HCT116 (cell line): ENCODE data around the gene RFPL2. TPM values are rescaled to one million over a fixed set of nuclear protein-coding genes. Genes with fewer than 3 reads are reported as not detected.

Experiments used
- ATAC-seq: fragments of 200-7000 bp; cut with Tn5 transposase; 2 replicates; pipeline ENCODE4 v1.9.1; 2020; ENCODE audit warnings: mild to moderate bottlenecking, moderate library complexity
- BruUV-seq: library from RNA; stranded (reverse); fragments of 400-500 nt; replicated peaks from 2 replicates; lab custom pipeline; 2021; lab: Mats Ljungman, UMichigan
- CTCF ChIA-PET: fragments of 300-600 bp; sonication (Branson Sonifier 250); formaldehyde crosslinking; loops from one replicate; lab custom pipeline; 2021; ENCODE audit warnings: antibody characterized with exemption; lab: Charles Lee
- POLR2A ChIA-PET: fragments of 300-600, 350-600 bp; sonication (Branson Sonifier 250); formaldehyde crosslinking; loops from one replicate; lab custom pipeline; 2021; ENCODE audit warnings: antibody characterized with exemption; lab: Charles Lee
- RAD21 ChIA-PET, 2 experiments: fragments of 300-600 bp; sonication (Branson Sonifier 250); formaldehyde crosslinking; loops; one replicate each; lab custom pipeline; 2023; ENCODE audit warnings: low total read pairs in 2 of 2; ENCODE audit not compliant: uncharacterized antibody in 2 of 2, unreplicated experiment in 2 of 2, low non-redundant PET in 1 of 2; lab: Charles Lee
- DNase-seq: peaks from one replicate; pipeline ENCODE4 v3.0.0-alpha.2; 2010; ENCODE audit warnings: low read depth, low spot score
- H2AFZ ChIP-seq: fragments of 200-600 bp; shearing (Covaris generic), sonication (generic); 2 replicates; pipeline ENCODE4 v1.6.1; 2017; ENCODE audit warnings: low read depth, mixed run types, mixed read lengths, antibody characterized with exemption, low read length; ENCODE audit not compliant: poor library complexity, severe bottlenecking
- H3K27ac ChIP-seq: 2 replicates; pipeline ENCODE4 v1.5.1; 2012; ENCODE audit warnings: low read depth, low read length
- H3K27me3 ChIP-seq: fragments of 200-600 bp; sonication (generic); 2 replicates; pipeline ENCODE4 v1.6.1; 2016; ENCODE audit warnings: mixed run types, low read length, mixed read lengths; ENCODE audit not compliant: insufficient read depth
- H3K36me3 ChIP-seq, 2 experiments: fragments of 200-500 bp in 1 of 2; fragments of 200-600 bp in 1 of 2; sonication (Bioruptor generic) in 1 of 2; sonication (generic) in 1 of 2; 2 replicates each; pipeline versions ENCODE4 v1.5.1 to v1.6.1; 2014 to 2016; ENCODE audit warnings: low read length in 2 of 2, inconsistent platforms in 1 of 2, mixed read lengths in 1 of 2, mixed run types in 1 of 2; ENCODE audit not compliant: insufficient read depth in 2 of 2, control insufficient read depth in 1 of 2
- H3K4me1 ChIP-seq, 2 experiments: fragments of 200-600 bp in 1 of 2; sonication (generic) in 1 of 2; 2 replicates each; pipeline versions ENCODE4 v1.5.1 to v1.6.1; 2012 to 2017; ENCODE audit warnings: low read length in 2 of 2, inconsistent platforms in 1 of 2, mild to moderate bottlenecking in 1 of 2, mixed read lengths in 1 of 2, mixed run types in 1 of 2, moderate library complexity in 1 of 2; ENCODE audit not compliant: insufficient read depth in 2 of 2, control insufficient read depth in 1 of 2
- H3K4me2 ChIP-seq: fragments of 200-600 bp; sonication (generic); 2 replicates; pipeline ENCODE4 v1.6.1; 2017; ENCODE audit warnings: mixed run types, low read length, mixed read lengths
- H3K4me3 ChIP-seq, 2 experiments: fragments of 200-600 bp in 1 of 2; sonication (generic) in 1 of 2; replicated peaks in 1 of 2; 2 replicates each; pipeline ENCODE4 v1.5.1; 2011 to 2016; ENCODE audit warnings: low read length in 2 of 2, control low read depth in 1 of 2, low read depth in 1 of 2, mild to moderate bottlenecking in 1 of 2, mixed read lengths in 1 of 2, mixed run types in 1 of 2
- H3K79me2 ChIP-seq: fragments of 200-600 bp; sonication (generic); 2 replicates; pipeline ENCODE4 v1.6.1; 2017; ENCODE audit warnings: mild to moderate bottlenecking, mixed run types, low read length, moderate library complexity, mixed read lengths; ENCODE audit not compliant: insufficient read depth
- H3K9ac ChIP-seq: fragments of 200-600 bp; sonication (generic); 2 replicates; pipeline ENCODE4 v1.6.1; 2016; ENCODE audit warnings: low read length, mixed read lengths
- H3K9me2 ChIP-seq: fragments of 200-600 bp; sonication (generic), shearing (Covaris generic); 2 replicates; pipeline ENCODE4 v1.6.1; 2017; ENCODE audit warnings: mixed run types, mild to moderate bottlenecking, moderate library complexity; ENCODE audit not compliant: insufficient read depth
- H3K9me3 ChIP-seq, 2 experiments: fragments of 200-500 bp in 1 of 2; fragments of 200-600 bp in 1 of 2; sonication (Bioruptor generic) in 1 of 2; sonication (generic) in 1 of 2; 2 replicates each; pipeline ENCODE4 v1.6.1; 2014 to 2017; ENCODE audit warnings: low read length in 2 of 2, mixed read lengths in 2 of 2, inconsistent platforms in 1 of 2, low read depth in 1 of 2, mild to moderate bottlenecking in 1 of 2, mixed run types in 1 of 2, moderate library complexity in 1 of 2; ENCODE audit not compliant: control insufficient read depth in 1 of 2, insufficient read depth in 1 of 2
- H4K20me1 ChIP-seq: fragments of 200-600 bp; sonication (generic), shearing (Covaris generic); 2 replicates; pipeline ENCODE4 v1.6.1; 2017; ENCODE audit warnings: mixed run types, mild to moderate bottlenecking, moderate library complexity; ENCODE audit not compliant: insufficient read depth
- ATF3 ChIP-seq: IDR thresholded peaks from 2 replicates; pipeline ENCODE4 v1.6.1; 2012
- CBX3 ChIP-seq: IDR thresholded peaks from 2 replicates; pipeline ENCODE4 v1.6.1; 2012; ENCODE audit warnings: low read depth
- CTCF ChIP-seq, 3 experiments: fragments of 200-600 bp in 1 of 3; sonication (generic) in 1 of 3; IDR thresholded peaks in 2 of 3; conservative IDR thresholded peaks in 1 of 3; 2 replicates each; pipeline ENCODE4 v1.5.1; 2012 to 2017; ENCODE audit warnings: low read depth in 2 of 3, low read length in 2 of 3, antibody characterized with exemption in 1 of 3, borderline replicate concordance in 1 of 3, control low read depth in 1 of 3, mild to moderate bottlenecking in 1 of 3, mixed read lengths in 1 of 3, mixed run types in 1 of 3, moderate library complexity in 1 of 3; ENCODE audit not compliant: insufficient read depth in 1 of 3
- EGR1 ChIP-seq: IDR thresholded peaks from 2 replicates; pipeline ENCODE4 v1.6.1; 2012; ENCODE audit warnings: low read depth
- ELF1 ChIP-seq: IDR thresholded peaks from 2 replicates; pipeline ENCODE4 v1.6.1; 2012; ENCODE audit warnings: low read depth, borderline replicate concordance
- EZH2 ChIP-seq: fragments of 200-600 bp; sonication (generic); IDR thresholded peaks from 2 replicates; pipeline ENCODE4 v1.6.1; 2017; ENCODE audit warnings: antibody characterized with exemption, mixed run types
- FOSL1 ChIP-seq: IDR thresholded peaks from 2 replicates; pipeline ENCODE4 v1.6.1; 2012; ENCODE audit warnings: low read depth
- JUND ChIP-seq: IDR thresholded peaks from 2 replicates; pipeline ENCODE4 v1.6.1; 2012
- MAX ChIP-seq: IDR thresholded peaks from 2 replicates; pipeline ENCODE4 v1.6.1; 2012
- POLR2A ChIP-seq: IDR thresholded peaks from 2 replicates; pipeline ENCODE4 v1.7.0; 2011; ENCODE audit warnings: borderline replicate concordance; ENCODE audit not compliant: insufficient read depth, insufficient read length; ENCODE audit errors: extremely low read depth
- RAD21 ChIP-seq: IDR thresholded peaks from 2 replicates; pipeline ENCODE4 v1.6.1; 2012; ENCODE audit warnings: low read depth, mild to moderate bottlenecking
- REST ChIP-seq: IDR thresholded peaks from 2 replicates; pipeline ENCODE4 v1.6.1; 2012; ENCODE audit warnings: low read depth
- SP1 ChIP-seq: IDR thresholded peaks from 2 replicates; pipeline ENCODE4 v1.6.1; 2012; ENCODE audit warnings: low read depth
- SRF ChIP-seq: IDR thresholded peaks from 2 replicates; pipeline ENCODE4 v1.6.1; 2012; ENCODE audit warnings: low read depth
- TCF7L2 ChIP-seq: IDR thresholded peaks from 2 replicates; pipeline ENCODE4 v1.7.0; 2011; ENCODE audit warnings: borderline replicate concordance, inconsistent platforms; ENCODE audit not compliant: insufficient read depth, insufficient read length; ENCODE audit errors: extremely low read depth
- YY1 ChIP-seq: IDR thresholded peaks from 2 replicates; pipeline ENCODE4 v1.6.1; 2011; ENCODE audit warnings: low read length, low read depth, moderate library complexity, mild to moderate bottlenecking; ENCODE audit not compliant: insufficient replicate concordance; ENCODE audit errors: extremely low read depth
- ZBTB33 ChIP-seq: IDR thresholded peaks from 2 replicates; pipeline ENCODE4 v1.6.1; 2011; ENCODE audit warnings: mild to moderate bottlenecking, low read length, moderate library complexity; ENCODE audit not compliant: insufficient replicate concordance; ENCODE audit errors: extremely low read depth
- ZNF274 ChIP-seq: fragments of 200-500 bp; sonication (Bioruptor generic); IDR thresholded peaks from 2 replicates; pipeline ENCODE4 v1.6.1; 2014; ENCODE audit warnings: mild to moderate bottlenecking, low read depth, low read length, inconsistent platforms
- intact Hi-C: fragments of 100-400 bp; cut with micrococcal nuclease; formaldehyde crosslinking; loops from 2 replicates; pipeline ENCODE4 v1.10.0; 2022
- total RNA-seq: library from RNA; stranded (reverse); gene quantifications from one replicate; pipeline ENCODE4 v1.2.1, GENCODE V29; 2021; ENCODE audit not compliant: unreplicated experiment

Gene RFPL2
- total RNA-seq, 1 experiment from 2014 or later = 0.61 TPM

GRCh38 chr22:32185821-32186220 lies 19.1 kb downstream of the RFPL2 start:
- intact Hi-C loops = no loop called here
- RAD21 ChIA-PET = no interaction called here
- POLR2A ChIA-PET = no interaction called here
- Histone ChIP-seq H3K9me3 (no peaks in the 10 kb centered on the region), H3K79me2 (no peaks in the 10 kb centered on the region), H3K4me3 (no peak overlapping the region), H3K27ac (no peak overlapping the region), H3K4me1 (no peaks in the 10 kb centered on the region), H3K27me3 (peaks cover 2% of the 10 kb centered on the region; the same call in 1 of the 2 replicates), H2AFZ (no peak overlapping the region), H3K36me3 (no peaks in the 10 kb centered on the region), H3K9ac (no peak overlapping the region), H3K4me2 (no peak overlapping the region), H3K9me2 (no peaks in the 10 kb centered on the region), H4K20me1 (no peaks in the 10 kb centered on the region)
- ATAC-seq = no peak
- no peak for TF ChIP-seq RAD21
- TF ChIP-seq ZNF274 = no peak
- TF ChIP-seq YY1 = no peak
- no peak for TF ChIP-seq REST
- no peak for TF ChIP-seq FOSL1
- no peak for TF ChIP-seq MAX
- TF ChIP-seq TCF7L2 = no peak
- no peak for TF ChIP-seq ATF3
- TF ChIP-seq ELF1 = no peak
- no peak for TF ChIP-seq SP1
- no peak for TF ChIP-seq CTCF (IDR thresholded peaks at IDR 0.05 in 2 of 3, conservative IDR thresholded peaks at IDR 0.05 in 1 of 3; ENCODE audit: borderline replicate concordance in 1 of 3, insufficient read depth in 1 of 3, low read depth in 2 of 3, low read length in 2 of 3)
- TF ChIP-seq POLR2A = no peak
- no peak for TF ChIP-seq EZH2
- TF ChIP-seq SRF = no peak
- no peak for TF ChIP-seq ZBTB33
- no peak for TF ChIP-seq JUND
- TF ChIP-seq CBX3 = no peak
- no peak for TF ChIP-seq EGR1
- CTCF ChIA-PET = no interaction called here
- DNase-seq = no peak
- no TSS peak for BruUV-seq
